Stomach (tissue), 4 donors: ENCODE results near the gene EDARADD.

Experiments
- POLR2A ChIP-seq, 4 donors: fragments of 450-650 bp; IDR thresholded peaks; one replicate each; pipeline ENCODE4 v1.6.1; 2016; ENCODE audit warnings: antibody characterized with exemption in 4 of 4, control low read depth in 2 of 4, mild to moderate bottlenecking in 1 of 4, moderate library complexity in 1 of 4
- POLR2AphosphoS5 ChIP-seq, 3 donors: sonication (generic); formaldehyde crosslinking; IDR thresholded peaks; one replicate each; pipeline ENCODE4 v1.6.1; 2016; ENCODE audit warnings: antibody characterized with exemption in 3 of 3
- TF ChIP-seq, protein P1 (sequence below), 7 experiments: fragments of 450-650 bp in 4 of 7; fragments of 200-600 bp in 3 of 7; sonication (generic) in 3 of 7; IDR thresholded peaks; one replicate each; pipeline ENCODE4 v1.5.1; 2016 to 2019; ENCODE audit warnings: antibody characterized with exemption in 7 of 7, control low read depth in 2 of 7, mild to moderate bottlenecking in 1 of 7

DNA sequence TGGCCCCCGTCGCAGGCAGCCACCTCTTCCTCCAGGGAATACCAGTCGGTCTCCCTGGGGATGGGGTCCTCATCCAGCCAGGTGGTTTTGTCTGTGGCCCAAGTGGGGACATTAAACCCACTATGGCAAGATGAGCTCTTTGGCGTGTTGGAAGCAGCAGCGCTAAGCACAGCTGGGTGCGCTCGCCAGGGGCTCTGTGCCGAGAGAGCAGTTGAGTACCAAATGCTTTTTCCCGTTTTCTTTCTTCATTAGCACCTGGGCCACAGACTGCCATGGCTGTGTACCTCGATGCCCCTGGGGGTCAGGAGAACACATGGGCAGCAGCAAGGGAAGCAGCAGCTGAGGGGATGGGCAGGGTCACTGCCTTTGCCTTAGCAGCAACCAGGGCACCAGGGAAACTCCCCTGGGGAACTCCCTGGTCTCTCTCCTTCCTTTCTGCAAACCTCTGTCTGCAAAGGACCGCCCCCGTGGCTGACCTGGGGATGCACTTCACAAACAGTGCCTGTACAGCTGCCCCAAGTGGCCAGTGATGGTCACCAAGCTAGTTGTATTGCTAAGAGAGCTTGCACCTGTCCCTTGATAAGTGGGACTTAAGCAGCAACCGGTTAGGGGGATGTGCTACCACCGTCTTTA is 31.1 kb downstream of the EDARADD start:
- TF ChIP-seq POLR2AphosphoS5 (IDR thresholded peaks at IDR 0.05): no peak
- TF ChIP-seq, protein P1, sequence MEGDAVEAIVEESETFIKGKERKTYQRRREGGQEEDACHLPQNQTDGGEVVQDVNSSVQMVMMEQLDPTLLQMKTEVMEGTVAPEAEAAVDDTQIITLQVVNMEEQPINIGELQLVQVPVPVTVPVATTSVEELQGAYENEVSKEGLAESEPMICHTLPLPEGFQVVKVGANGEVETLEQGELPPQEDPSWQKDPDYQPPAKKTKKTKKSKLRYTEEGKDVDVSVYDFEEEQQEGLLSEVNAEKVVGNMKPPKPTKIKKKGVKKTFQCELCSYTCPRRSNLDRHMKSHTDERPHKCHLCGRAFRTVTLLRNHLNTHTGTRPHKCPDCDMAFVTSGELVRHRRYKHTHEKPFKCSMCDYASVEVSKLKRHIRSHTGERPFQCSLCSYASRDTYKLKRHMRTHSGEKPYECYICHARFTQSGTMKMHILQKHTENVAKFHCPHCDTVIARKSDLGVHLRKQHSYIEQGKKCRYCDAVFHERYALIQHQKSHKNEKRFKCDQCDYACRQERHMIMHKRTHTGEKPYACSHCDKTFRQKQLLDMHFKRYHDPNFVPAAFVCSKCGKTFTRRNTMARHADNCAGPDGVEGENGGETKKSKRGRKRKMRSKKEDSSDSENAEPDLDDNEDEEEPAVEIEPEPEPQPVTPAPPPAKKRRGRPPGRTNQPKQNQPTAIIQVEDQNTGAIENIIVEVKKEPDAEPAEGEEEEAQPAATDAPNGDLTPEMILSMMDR (IDR thresholded peaks at IDR 0.05): no peak
- no peak for TF ChIP-seq POLR2A (IDR thresholded peaks at IDR 0.05)
